Endometrial microvascular endothelial cells (primary cell): ENCODE measurements around the gene NHSL1. TPM values are rescaled to one million over a fixed set of nuclear protein-coding genes. Genes with fewer than 3 reads are reported as not detected.

Source experiments
- in situ Hi-C: cut with HindIII; loops from 2 replicates; pipeline ENCODE4 v1.10.0; 2017; ENCODE audit warnings: low sequenced_read_pairs, low pct_unique_long_range_greater_than_20kb; ENCODE audit errors: inconsistent ontology term
- total RNA-seq: library from RNA; depleted of rRNA; stranded (reverse); fragments of >200 nt; gene quantifications from one replicate; pipeline ENCODE4 v1.2.3, GENCODE V29; 2015; ENCODE audit errors: inconsistent ontology term

NHSL1 gene
- total RNA-seq, 1 donor from 2014 or later: 23.0 TPM

DNA sequence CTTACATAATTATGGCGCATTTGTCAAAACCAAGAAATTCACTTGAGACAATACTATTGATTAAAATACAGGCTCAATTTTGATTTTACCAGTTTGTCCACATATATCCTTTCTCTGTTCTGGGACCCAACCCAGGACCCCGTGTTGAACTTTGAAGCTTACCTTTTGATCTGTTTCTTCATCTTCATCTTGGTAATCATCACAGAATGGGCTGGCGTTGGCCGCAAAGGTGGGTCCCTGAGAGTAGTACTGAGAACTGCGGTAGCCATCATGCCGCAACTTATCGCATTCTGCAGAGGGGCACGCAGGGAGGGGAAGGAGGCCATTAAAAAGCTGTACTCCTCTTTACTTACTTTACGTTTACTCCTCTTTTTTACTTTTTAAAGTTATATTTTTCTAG is 26.1 kb downstream of the NHSL1 start:
- in situ Hi-C loops: no loop called here

- in situ Hi-C loops: no loop called here
Measured at GRCh38 chr6:138468320-138469015, 30.8 kb downstream of the NHSL1 start.

- in situ Hi-C loops: no loop called here
Measured at GRCh38 chr6:138467901-138468300, 31.4 kb downstream of the NHSL1 start.

- in situ Hi-C loops: no loop called here
Measured at GRCh38 chr6:138465007-138465645, 34.2 kb downstream of the NHSL1 start.

- in situ Hi-C loops: no loop called here
Measured at GRCh38 chr6:138464085-138464484, 35.2 kb downstream of the NHSL1 start.

DNA sequence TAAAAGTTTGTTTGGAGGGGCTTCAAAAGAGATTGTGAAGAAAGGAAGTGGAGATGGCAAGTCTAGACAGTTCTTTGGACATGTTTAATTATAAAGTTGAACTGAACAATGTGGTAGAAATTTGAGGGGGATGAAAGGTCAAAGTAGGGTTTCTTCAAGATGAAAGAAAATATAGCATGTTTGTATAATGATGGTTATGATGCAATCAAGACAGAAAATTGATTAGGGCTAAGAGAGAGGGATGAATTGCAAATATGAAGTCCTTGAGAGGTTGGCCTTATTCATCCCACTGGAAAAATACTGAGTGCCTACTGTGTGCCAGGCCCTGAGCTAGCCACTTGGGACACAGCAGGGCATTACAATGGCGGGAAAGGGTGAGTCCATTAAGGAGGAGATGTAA is 37.6 kb downstream of the NHSL1 start:
- in situ Hi-C loops: no loop called here

- in situ Hi-C loops: no loop called here
Measured at GRCh38 chr6:138456401-138456790, 42.9 kb downstream of the NHSL1 start.

GRCh38 chr6:138455746-138456400 is 43.4 kb downstream of the NHSL1 start:
- in situ Hi-C loops: no loop called here

GRCh38 chr6:138454981-138455706 is 44.1 kb downstream of the NHSL1 start:
- in situ Hi-C loops: no loop called here

GRCh38 chr6:138451043-138451442 is 48.3 kb downstream of the NHSL1 start:
- in situ Hi-C loops: no loop called here

DNA sequence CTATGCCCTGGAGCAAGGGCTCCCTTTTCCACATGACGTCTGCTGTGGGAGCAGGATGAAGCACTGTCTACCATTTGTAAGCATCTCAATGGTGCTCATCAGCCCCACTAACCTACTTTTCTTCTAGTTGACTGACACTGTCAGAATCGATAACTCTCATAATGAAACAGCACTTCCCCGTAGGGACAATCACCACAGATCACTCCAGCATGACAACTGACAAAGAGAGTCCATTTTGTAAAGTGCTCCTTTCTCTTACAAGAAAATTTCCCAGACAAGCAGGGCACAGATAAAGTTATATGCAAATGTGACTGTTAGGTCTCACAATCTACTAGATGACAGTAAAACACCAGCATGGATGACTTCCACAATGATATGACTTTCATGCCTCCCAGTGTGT is 48.8 kb downstream of the NHSL1 start:
- in situ Hi-C loops: no loop called here

GRCh38 chr6:138446821-138447220 is 52.5 kb downstream of the NHSL1 start:
- in situ Hi-C loops: no loop called here

DNA sequence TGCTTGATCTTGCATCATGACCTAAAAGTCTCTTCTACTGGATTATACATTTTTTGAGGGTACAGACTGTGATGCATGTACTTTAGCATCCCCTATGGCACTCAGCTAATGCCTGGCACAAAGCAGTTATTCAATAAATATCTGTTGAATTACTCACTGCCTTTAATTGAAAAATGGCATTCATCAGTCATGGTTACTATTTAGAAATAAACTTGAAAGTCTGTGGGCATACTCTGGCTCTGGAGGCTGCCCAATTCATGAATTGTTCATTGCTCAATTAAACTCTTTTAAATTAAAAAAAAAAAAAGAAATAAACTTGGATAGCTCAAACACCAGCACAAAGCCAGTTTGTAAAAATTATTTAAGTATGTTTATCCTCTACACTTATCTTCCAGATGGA is 55.3 kb downstream of the NHSL1 start:
- in situ Hi-C loops: no loop called here

GRCh38 chr6:138442663-138443062 is 56.6 kb downstream of the NHSL1 start:
- in situ Hi-C loops: no loop called here

DNA sequence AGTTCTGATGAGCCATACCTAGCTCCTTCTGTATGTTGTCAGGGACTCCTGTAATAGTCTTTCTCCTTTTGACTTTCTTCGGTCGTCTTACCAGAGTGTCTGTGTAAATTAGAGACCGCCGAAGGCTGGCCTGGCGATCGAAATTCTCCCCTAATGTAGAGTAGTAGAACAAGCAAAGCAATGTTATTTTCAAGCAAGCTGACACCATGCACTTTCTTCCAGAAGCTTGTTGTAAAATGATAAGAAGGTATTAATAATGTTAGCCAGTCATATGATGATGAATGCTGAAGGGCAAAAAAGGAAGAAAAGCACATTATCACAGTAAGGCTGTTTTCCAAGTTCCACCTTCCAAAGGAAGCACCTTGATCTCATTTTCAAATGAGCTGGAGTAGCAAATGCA is 57.3 kb downstream of the NHSL1 start:
- in situ Hi-C loops: no loop called here

DNA sequence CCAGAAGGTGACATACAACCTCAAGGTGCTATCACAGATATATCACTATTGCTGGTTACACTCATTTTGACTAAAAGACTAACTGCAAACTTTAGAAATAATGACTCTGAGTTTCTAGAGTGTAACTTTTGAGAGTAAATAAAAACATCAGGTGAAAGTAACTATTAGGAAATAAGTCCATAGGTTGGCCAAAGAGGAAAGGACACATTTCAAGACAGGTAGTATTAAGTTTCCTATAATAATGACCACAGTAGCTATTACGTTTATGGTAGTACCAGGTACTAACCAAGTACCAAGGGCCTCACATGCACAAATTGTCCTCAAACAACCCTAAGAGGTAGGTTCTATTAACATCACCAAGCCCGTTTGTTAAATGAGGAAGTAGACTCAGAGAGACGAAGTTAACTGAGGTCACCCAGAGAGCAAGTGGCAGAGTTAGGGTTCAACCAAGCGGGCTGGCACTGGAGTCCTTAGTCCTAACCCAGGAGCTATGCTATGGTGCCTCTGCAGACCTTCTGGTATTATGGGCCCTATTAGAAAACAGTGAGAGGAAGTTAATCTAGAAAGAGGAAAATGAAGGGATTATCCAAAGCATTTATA is 58.4 kb downstream of the NHSL1 start:
- in situ Hi-C loops: no loop called here

- in situ Hi-C loops: no loop called here
Measured at GRCh38 chr6:138440296-138440695, 59.0 kb downstream of the NHSL1 start.

- in situ Hi-C loops: no loop called here
Measured at GRCh38 chr6:138439546-138439945, 59.7 kb downstream of the NHSL1 start.

DNA sequence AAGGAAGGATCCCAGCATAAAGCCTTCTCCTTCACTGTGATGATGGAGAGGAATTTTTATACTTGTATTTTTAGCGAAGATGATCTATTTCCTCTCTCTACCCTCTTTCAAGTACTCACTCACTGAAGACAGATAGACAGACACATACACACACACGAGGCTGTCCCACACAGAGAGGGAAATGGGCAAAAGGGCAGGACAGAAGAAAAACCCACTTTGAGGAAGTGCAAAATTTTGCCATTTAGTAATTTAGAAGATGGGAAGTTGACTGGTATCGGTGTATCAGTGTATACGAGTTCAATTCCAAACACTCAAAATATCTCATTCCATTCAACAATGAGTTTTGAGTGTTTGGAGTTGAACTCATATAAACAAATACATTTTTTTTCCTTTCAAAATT is 64.4 kb downstream of the NHSL1 start:
- in situ Hi-C loops: no loop called here
